Measurements from ENCODE around the gene SND1. TPM values are rescaled to one million over a fixed set of nuclear protein-coding genes. Genes with fewer than 3 reads are reported as not detected.

The SND1 gene
- total and polyA plus RNA-seq, 2 donors from 2014 or later, result 83.0 to 154 TPM

- Histone ChIP-seq H3K27me3 (ENCODE audit: control insufficient read depth, insufficient read depth, low read length) (no peaks in the 10 kb centered on the region), H3K9ac (ENCODE audit: low read length in 3 of 3) (no peak overlapping the region), H3K36me3 (ENCODE audit: control insufficient read depth in 2 of 3, insufficient read depth in 3 of 3, low read length in 3 of 3) (no peaks in the 10 kb centered on the region), H3K4me1 (ENCODE audit: control insufficient read depth in 2 of 3, insufficient read depth in 2 of 3, low read depth in 1 of 3, low read length in 3 of 3) (peaks cover 0 to 2% (median 0%) of the 10 kb centered on the region in 3 donors), H3K4me3 (ENCODE audit: low read length in 3 of 3) (no peak overlapping the region), H3K9me3 (ENCODE audit: control insufficient read depth in 2 of 3, insufficient read depth in 1 of 3, low read length in 3 of 3) (no peaks in the 10 kb centered on the region), H3K27ac (ENCODE audit: low read depth in 2 of 2, low read length in 2 of 2) (no peak overlapping the region)
- intact Hi-C loops (cut with DNase I), result no loop called here
- TF ChIP-seq, protein P1, sequence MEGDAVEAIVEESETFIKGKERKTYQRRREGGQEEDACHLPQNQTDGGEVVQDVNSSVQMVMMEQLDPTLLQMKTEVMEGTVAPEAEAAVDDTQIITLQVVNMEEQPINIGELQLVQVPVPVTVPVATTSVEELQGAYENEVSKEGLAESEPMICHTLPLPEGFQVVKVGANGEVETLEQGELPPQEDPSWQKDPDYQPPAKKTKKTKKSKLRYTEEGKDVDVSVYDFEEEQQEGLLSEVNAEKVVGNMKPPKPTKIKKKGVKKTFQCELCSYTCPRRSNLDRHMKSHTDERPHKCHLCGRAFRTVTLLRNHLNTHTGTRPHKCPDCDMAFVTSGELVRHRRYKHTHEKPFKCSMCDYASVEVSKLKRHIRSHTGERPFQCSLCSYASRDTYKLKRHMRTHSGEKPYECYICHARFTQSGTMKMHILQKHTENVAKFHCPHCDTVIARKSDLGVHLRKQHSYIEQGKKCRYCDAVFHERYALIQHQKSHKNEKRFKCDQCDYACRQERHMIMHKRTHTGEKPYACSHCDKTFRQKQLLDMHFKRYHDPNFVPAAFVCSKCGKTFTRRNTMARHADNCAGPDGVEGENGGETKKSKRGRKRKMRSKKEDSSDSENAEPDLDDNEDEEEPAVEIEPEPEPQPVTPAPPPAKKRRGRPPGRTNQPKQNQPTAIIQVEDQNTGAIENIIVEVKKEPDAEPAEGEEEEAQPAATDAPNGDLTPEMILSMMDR (IDR thresholded peaks at IDR 0.05; ENCODE audit: borderline replicate concordance, extremely low read depth, insufficient read depth), result no peak
- no peak for DNase-seq
- FAIRE-seq, result no peak
These were observed 405.9 kb downstream of the SND1 start for GRCh38 chr7:128057909-128058308.

DNA sequence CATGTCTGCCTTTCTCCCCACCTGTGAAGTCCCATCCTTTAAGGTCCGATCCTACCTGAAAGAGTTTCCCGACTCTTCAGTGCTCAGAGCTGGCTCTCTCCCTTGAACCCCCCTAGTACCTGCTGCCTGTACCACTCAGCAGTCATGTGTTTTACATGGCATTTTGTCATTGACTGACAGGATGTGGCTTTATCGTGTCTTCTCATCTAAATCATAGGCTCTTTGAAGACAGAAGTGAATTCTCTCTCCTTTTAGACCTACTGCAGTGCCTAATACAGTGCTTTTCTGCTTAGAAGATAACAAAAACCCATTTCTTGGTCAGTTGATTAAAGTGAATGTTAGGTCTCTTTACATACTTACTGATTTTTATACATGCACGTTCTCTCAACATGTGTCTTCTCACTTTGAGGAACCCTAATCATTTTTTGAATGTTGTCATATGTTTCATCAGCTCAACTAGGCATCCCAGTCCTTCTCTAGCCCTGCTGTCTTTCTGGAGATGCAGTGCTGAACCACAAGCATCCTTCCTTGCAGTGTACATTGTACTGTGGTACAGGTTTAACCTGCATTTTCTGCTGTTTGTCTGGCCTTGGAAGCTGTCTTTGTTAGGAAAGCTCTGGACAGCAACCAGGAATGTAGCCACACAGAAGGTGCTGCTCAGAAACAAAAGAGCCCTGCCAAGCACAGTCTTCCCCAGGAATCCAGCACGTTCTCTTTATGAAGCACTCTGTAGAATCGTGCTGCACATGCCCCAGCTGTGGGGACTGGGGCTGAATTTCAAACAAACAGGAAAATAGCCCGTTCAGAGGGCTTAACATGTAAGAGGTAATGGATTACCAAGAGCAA, 407.4 kb downstream of the SND1 start:
- FAIRE-seq (no peak), DNase-seq (no peak)
- intact Hi-C loops (cut with DNase I), result no loop called here
- no peaks in the 10 kb centered on the region for H3K9me3 ChIP-seq (ENCODE audit: control insufficient read depth in 2 of 3, insufficient read depth in 1 of 3, low read length in 3 of 3)
- no peak overlapping the region for H3K27ac ChIP-seq (ENCODE audit: low read depth in 2 of 2, low read length in 2 of 2)
- H3K4me1 ChIP-seq (ENCODE audit: control insufficient read depth in 2 of 3, insufficient read depth in 2 of 3, low read depth in 1 of 3, low read length in 3 of 3), result no peaks in the 10 kb centered on the region
- no peaks in the 10 kb centered on the region for H3K27me3 ChIP-seq (ENCODE audit: control insufficient read depth, insufficient read depth, low read length)
- H3K36me3 ChIP-seq (ENCODE audit: control insufficient read depth in 2 of 3, insufficient read depth in 3 of 3, low read length in 3 of 3), result no peaks in the 10 kb centered on the region
- H3K4me3 ChIP-seq (ENCODE audit: low read length in 3 of 3), result no peak overlapping the region
- H3K9ac ChIP-seq (ENCODE audit: low read length in 3 of 3), result no peak overlapping the region
- TF ChIP-seq, protein P1 (IDR thresholded peaks at IDR 0.05; ENCODE audit: borderline replicate concordance, extremely low read depth, insufficient read depth), result no peak

- intact Hi-C loops (cut with DNase I), result no loop called here
- DNase-seq, result no peak
- Histone ChIP-seq H3K9ac (ENCODE audit: low read length in 3 of 3) (no peak overlapping the region), H3K27me3 (ENCODE audit: control insufficient read depth, insufficient read depth, low read length) (no peaks in the 10 kb centered on the region), H3K27ac (ENCODE audit: low read depth in 2 of 2, low read length in 2 of 2) (no peak overlapping the region), H3K9me3 (ENCODE audit: control insufficient read depth in 2 of 3, insufficient read depth in 1 of 3, low read length in 3 of 3) (no peaks in the 10 kb centered on the region), H3K4me3 (ENCODE audit: low read length in 3 of 3) (no peak overlapping the region), H3K36me3 (ENCODE audit: control insufficient read depth in 2 of 3, insufficient read depth in 3 of 3, low read length in 3 of 3) (no peaks in the 10 kb centered on the region), H3K4me1 (ENCODE audit: control insufficient read depth in 2 of 3, insufficient read depth in 2 of 3, low read depth in 1 of 3, low read length in 3 of 3) (no peaks in the 10 kb centered on the region)
- FAIRE-seq, result no peak
- TF ChIP-seq, protein P1 (IDR thresholded peaks at IDR 0.05; ENCODE audit: borderline replicate concordance, extremely low read depth, insufficient read depth), result no peak
These were observed 408.0 kb downstream of the SND1 start for GRCh38 chr7:128060018-128060417.

Data from kidney (tissue), 14 donors.